ENCODE measurements around the gene TGM6.

TGM6 gene

DNA sequence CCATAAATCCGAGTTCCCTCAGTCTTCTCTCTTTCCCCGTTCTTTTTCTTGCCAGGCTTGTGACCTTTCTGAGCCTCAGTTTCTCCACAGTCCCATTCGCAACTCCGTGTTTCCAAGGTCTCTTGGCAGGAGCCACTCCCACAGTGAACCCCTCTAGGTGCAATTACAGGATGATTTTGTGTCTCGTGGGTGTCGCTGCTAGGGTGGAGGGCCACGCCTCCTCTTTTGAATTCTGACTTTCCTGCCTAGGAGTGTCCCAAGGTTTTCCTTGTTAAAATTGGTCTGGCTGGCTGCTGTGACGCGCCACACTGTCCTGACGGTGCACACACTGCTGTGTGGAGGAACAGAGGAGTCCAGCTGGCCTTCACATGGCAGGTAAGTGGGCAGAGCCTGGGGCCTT, at the start of gene TGM6:
TSS of gene TGM6 (plus strand) at position 301 of the 400 bp plus-strand sequence. CDS start at position 369, 68 bp downstream.
- no peak for DNase-seq (ENCODE audit: low read depth)

DNA sequence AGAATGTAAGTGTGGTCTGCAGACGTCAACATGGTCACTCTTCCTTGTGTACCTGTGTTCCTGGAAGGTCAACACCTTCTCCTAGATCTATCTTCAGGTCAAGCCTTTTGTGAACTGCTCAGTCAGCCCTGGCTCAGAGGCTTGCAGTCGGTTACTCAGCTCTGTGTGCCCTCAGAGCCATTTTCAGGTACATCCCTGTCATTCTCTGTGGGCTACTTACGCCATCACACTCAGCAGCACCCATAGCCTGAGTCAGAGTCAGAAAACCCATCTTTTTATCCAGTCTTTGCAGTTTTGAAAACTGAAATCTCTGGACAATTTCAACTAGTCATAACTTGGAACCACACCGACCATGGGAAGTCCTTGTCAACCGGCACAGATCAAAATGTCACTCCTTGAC, 49.6 kb upstream of the TGM6 start:
- no peak for DNase-seq (ENCODE audit: low read depth)

DNA sequence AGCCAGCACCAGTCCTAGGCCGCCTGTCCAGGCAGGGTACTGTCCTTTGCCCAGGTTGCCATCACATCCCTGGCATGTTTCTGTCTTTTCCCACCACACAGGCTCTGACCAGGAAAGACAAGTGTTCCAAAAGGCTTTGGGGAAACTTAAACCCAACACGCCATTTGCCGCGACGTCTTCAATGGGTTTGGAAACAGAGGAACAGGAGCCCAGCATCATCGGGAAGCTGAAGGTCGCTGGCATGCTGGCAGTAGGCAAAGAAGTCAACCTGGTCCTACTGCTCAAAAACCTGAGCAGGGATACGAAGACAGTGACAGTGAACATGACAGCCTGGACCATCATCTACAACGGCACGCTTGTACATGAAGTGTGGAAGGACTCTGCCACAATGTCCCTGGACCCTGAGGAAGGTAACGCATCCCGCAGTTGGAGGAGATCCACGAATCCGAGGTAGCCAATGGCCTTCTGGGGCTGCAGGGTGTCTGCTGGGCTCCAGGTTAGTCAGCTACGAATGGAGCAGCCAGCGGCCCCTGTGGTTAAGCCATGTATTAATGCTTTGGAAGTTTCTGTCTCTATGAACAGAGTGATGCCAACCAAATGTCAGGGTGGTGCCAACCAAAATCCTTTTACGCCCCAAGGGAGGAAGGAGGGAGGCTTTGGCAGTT, 48.7 kb upstream of the TGM6 start:
- DNase-seq (ENCODE audit: low read depth), result no peak

DNA sequence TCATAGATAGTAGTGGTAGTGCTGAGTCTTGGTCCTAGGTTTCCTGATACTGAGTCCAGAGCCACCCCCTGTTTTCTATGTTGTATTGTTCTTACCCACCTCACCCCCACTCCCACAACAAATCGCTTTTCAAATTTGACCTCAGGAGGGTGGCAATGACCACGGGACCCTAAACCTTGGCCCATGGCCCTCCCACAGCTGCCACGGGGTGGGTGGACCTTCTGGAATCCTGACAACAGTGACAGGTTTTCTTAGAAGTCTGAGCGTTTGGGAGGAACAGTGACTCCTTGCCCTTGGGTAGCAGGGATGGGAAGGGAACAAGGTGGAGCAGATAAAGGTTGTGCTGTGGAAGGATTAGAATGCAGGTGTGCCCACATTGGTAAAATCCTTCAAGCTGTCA, 48.0 kb upstream of the TGM6 start:
- no peak for DNase-seq (ENCODE audit: low read depth)

DNA sequence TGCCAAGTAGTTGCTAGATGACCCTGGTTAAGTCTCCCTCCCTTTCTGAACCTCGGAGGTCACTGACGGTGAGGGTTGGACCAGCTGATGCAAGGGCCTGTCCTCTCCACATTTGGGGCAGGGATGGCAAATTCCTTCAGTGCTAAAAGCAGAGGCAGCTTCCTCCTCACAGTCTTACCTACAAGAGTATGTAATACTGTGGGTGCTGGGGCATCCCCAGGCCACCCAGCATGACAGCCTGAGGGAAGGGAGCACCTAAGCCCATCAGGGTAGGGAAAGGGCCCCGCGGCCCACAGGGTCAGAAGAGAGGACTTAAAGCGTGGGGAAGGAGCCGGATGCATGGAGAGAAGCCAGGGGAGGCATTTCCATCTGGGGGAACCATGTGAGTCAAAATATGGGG, 46.9 kb upstream of the TGM6 start:
- no peak for DNase-seq (ENCODE audit: low read depth)

DNA sequence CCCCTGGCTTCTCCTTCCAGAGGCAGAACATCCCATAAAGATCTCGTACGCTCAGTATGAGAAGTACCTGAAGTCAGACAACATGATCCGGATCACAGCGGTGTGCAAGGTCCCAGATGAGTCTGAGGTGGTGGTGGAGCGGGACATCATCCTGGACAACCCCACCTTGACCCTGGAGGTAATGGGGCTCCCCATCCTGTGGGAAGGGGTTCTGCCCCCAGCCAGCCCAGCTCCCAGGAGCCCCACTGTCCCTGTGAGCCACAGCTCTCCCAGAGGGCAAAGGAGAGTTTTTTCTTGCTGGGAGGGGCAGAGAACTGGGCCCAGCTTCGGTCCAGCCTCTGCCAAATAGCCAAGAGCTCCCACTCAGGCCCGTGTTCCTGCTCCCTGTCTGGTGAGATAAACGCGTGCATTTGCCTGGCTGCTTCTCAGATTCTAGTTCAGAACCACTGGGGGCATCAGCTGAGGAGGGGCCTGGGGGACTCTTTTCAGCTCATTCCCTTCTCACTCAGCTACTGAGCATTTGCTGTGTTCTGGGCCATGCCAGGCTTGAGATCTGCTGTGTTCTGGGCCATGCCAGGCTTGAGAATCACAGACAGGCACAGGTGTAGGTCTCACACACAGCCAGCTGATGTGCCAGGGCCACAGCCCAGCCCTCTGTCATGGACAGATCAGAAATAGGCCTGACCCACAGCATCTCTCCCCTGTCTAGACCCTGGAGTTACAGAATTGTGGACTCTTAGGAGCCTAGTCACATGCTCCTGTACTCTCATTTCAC, 45.4 kb upstream of the TGM6 start:
- DNase-seq (ENCODE audit: low read depth), result no peak

DNA sequence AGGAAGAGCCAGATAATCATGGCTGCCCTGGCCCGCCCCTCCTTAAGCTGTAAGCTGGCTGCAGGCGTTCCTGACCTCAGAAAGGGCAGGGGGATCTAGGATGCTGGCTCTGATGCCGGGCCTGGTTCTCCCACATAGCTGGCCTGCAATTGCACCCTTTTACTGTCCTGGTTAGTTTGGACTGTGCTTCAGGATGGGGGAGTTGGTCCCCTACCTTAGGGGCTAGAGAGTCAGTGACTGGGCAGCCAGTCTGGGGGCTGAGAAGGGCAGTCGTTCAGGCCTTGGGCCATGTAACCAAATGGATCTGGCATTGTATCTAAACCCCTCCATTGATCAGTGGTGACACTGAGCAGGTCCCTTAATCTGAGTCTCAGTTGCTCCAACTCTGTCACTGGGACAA, 44.2 kb upstream of the TGM6 start:
- no peak for DNase-seq (ENCODE audit: low read depth)

DNA sequence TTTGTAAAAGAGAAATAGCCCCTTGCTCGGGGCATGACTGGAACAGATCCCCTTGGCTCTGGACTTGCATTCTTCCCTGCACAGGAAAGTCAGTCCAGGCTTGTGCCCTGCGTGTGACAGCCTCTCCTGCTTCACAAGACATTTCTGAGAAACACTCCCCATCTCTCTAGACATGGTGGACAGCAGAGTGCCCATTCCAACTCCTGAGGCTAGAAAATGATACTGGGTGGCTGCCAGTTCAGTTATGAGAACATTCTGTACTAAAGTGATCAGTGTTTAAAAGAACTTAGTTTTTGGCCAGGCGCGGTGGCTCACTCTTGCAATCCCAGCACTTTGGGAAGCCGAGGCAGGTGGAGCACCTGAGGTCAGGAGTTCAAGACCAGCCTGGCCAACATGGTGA, 43.6 kb upstream of the TGM6 start:
- DNase-seq (ENCODE audit: low read depth), result no peak

DNA sequence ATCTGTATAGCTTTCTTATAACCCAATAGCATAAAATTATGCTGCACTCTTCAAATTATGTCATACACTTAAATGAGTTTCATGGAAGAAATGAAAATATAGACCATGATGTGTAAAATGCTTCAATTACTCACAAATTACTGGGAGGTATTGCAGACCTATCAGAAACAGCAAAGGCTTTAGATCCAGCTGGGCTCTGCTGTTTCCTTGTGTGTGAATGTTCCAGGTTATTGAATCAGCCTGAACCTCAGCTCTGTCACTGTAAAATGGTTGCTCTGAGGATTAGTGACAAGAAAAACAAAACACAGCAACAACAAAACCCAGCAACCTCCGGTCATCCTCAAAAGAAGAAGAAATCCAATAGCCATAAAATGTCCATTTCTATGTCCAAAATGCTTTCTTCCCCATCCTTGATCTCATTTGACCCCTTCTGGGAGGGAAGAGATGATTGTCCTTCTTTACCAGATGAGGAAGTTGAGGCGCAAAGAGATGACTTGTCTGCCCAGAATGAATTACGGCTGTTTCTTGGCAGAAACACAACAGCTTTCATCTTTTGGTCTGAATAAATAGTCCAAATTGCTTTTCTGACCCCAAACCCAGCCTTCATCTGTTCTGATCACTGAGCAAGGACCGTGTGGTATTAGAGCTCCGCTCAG, 42.2 kb upstream of the TGM6 start:
- no peak for DNase-seq (ENCODE audit: low read depth)

DNA sequence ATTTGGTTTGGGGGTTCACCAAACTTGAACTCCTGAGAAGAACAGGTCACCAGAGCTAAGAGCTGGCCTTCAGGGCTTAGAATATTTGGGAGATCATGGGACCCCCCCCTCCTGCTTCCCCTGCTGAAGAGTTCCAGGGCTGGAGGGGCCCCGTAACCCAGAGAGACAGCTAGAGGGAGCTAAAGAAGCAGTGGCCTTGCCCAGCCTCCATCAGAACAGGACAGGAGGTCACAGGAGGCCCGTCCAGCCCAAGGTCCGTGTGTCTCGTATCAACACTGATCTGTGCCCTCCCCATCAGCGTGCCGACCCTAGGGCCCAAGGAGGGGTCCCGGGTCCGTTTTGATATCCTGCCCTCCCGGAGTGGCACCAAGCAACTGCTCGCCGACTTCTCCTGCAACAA, 40.6 kb upstream of the TGM6 start:
- no peak for DNase-seq (ENCODE audit: low read depth)

DNA sequence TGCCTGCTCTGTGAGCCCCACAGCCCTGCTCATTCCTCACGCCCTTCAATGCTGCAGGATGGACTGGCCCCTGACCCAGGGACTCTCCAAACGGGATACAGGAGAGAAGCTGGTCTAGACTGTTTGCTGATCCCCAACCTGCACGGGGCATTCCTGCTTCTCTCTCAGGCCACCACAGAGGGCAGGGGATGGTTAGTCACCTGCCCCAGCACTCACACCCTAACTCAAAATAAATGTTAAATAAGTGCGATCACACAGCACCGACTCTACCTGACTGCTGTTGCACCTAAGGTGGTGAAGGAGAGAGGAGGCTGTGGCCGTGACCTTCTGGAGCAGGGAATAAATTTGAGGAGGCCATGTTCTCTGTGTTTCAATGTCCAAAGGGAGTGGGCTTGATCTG, 39.9 kb upstream of the TGM6 start:
- DNase-seq (ENCODE audit: low read depth), result no peak

DNA sequence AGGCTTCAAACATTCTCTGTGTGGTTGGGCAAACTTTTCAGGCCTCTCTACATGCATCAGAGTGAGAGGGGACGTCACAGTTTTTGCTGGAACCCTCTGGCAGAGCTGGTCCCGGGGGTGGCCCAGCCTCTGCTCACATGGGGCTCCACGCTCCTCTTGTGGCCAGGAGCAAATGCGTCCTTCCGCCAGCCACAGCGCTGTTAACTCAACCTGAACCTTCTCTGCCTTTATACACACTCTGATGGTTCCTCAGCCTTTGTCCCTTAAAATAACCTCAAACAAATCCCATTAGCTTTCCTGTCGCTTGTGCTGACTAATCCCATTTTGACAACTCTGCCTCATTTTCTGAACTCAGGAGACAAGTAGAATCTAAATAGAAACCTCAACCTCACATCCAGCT, 39.4 kb upstream of the TGM6 start:
- DNase-seq (ENCODE audit: low read depth), result no peak

DNA sequence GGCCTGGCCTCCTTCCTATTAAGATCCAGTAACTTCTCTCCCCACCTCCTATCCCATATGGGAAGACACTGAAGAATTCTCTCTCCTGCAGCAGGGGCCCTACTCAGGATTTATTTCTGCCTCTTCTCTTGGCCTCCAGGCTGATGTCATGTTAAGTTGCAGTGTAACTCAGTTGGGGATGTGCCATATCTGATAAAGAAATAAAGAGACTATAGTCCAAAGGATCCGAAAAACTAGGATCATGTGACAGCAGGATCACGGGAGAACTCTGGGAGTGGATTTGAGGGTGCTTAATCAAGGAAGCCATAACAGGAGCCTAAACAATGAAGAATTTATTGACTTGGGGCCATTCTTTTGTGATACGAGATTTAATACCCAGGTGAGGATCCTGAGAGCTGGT, 38.5 kb upstream of the TGM6 start:
- DNase-seq (ENCODE audit: low read depth), result no peak

DNA sequence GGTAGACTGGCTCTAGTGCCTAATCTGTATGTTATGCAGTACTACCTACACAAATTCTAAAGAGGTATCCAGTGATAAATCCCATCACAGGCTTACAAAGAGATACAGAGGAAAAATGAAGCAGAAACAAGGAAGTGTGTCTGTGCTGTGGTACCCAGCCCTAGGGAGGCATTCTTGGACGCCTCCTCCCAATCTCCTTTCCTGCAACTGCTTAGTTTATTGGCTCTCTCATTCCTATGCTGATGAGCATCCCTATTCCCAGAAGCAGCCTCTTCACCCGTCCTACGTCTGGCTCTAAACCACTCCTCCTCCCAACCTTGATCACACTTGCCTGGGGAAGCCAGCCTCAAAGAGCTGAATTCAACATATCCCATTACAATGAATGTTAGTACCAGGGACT, 34.5 kb upstream of the TGM6 start:
- no peak for DNase-seq (ENCODE audit: low read depth)

DNA sequence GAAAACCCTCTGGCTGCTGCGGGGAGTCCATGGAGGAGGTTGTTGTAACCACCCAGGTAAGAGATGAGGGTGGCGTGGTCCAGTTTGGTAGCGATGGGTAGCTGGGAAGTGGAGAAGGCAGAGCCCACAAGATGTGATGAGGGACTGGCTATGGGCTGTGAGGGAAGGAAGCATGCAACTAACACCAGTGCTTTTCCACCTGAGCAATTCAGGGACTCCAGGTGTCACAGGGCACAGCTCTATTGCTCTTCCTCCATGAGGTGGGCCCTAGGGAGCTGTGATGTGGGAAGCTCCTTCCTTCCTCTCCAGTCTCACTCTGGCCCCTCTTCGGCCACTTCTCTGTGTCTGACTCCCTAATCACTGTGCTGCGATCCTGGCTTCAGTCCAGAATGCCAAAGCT, 32.4 kb upstream of the TGM6 start:
- DNase-seq (ENCODE audit: low read depth), result no peak

DNA sequence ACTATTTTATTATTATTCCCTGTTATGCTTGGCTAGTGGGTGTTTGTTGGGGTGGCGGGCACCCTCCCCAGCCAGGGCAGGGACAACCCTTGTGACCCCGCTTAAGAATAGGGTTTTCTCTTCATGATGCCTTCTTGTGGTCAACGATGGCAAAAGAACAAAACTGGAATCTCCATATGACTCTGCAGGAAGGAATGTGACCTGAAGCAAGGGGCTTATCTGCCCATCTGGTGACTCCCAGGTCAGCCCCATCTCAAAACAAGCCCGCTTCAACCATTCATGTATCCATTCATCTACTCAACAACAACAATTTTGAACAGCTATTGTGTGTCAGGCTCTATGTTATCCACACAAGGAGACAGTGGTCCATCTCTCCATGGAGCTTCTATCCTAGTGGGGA, 30.9 kb upstream of the TGM6 start:
- DNase-seq (ENCODE audit: low read depth), result peak; percentile 37

DNA sequence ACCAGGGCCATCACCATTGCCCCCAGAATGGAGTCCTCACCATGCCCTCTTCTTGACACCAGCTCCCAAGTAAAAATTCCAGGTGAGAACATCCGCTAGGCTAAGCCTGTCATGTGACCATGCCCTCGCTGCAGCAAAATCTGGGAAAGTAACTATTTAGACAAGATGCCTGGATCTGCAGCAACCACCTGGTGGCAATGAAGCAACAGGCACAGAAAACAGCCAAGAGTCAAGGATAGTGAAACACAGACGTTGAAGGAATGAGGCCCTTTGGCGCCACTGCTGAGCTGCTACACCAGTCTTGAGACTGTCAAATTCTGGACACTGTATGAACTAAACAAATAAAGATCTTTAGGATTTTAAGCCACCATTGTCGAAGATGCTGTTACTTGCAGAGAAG, 30.1 kb upstream of the TGM6 start:
- no peak for DNase-seq (ENCODE audit: low read depth)

DNA sequence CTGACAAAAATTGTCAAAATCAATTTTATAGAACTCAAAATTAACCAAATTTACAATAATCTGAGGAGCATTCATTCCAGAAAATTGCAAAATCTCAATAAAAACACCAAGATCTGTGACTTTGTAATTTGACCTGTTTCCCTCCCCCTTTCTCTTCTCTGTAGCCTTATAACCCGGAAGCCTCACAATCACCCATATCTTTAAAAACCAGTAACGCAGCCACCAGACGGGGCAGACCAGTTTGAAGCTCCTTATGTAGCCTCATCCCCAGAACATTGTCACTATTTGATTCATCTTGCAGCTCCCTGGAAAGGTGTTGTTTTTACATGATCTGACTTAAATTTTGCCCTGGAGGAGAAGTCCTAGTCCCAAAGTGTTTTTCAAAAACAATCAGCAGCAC, 27.5 kb upstream of the TGM6 start:
- no peak for DNase-seq (ENCODE audit: low read depth)

DNA sequence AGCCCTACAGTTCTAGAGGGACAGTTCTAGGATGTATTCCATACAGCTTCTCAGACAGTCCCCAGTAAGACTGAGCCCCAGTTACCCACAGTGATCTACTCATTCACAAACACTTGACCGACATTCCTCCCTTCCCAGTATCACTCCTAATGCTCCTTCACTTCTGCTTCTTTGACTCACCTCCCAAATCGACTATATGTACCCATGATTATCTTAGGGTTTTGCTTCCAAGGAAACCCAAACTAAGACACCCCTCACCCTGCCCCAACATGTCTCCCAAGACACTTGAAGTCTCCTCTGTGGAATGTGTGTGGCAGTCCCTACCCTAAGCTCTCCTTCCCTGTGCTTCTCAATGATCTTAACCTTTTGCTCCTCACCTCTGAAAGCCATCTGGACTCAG, 23.6 kb upstream of the TGM6 start:
- DNase-seq (ENCODE audit: low read depth), result no peak

DNA sequence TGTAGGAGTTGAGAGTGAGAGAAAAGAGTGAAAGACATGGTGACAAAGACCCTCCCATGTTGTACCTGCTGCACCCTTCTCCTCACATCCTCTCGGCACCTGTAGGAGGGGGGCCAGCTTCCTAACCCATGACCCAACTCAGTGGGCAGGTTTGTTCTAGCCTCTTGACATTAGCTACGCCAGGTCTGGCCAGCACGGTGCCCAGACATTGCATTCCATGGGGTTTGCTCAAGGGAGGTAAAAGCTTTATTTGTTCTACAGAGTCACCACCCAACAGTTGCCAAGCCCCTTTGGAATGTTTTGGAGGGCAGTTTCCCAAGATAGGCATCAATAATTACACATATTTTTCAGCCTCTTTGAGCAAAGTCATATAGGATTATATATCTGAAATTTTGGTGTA, 22.7 kb upstream of the TGM6 start:
- DNase-seq (ENCODE audit: low read depth), result no peak

DNA sequence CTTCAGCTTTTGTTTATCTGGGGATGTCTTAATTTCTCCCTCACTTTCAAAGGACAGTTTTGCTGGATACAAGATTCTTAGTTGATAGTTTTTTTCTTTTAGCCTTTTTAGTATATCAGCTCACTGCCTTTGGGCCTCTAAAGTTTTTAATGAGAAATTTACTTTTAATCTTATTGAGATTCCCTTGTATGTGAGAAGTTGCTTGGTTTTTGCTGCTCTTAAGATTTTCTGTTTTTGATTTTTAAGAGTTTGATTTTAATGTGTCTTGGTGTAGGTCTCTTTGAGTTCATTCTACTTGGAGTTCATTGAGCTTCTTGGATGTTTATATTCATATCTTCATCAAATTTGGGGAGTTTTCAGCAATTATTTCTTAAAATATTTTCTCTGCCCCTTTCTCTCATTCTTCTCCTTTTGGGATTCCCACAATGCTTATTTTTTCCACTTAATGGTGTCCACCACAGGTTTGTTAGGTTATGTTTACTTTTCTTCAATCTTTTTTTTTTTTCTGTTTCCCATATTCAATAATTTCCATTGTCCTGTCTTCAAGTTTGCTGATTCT, 19.6 kb upstream of the TGM6 start:
- no peak for DNase-seq (ENCODE audit: low read depth)

DNA sequence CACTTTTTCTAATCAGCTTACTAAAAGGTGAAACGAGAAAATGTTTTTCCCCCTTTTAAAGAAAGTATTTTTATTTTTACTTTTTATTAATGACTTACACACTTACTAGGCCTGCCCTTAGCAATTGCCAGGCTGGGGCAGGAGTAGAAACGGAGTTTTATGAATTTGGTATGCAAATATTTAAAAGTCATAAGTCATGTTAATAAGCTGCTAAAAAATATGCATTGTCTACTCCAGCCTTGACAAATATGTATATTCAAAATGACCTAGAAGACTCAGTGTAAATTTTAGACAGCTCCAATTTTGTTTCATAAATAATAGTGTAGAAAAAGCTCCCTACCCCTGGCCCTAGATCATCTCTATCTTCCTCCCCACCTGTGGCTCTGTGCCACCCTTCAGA, 17.5 kb upstream of the TGM6 start:
- no peak for DNase-seq (ENCODE audit: low read depth)

DNA sequence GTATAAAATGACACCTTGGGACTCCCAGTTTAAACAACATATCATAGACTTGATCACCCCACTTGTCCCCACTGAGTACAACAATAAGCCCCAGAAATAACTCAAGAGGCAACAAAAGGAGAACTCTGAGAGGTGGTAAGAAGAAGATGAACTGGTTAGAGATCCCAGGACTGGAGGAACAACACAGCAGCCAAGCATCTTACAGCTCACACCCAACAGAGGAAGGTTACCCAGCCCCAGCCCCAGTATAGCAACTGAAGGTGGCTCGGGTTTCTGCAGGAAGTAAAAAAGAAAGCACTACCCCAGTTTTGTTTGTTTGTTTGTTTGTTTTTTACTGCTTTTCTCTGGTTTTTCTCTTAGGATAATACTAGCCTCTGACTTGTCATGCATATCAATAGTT, 17.1 kb upstream of the TGM6 start:
- no peak for DNase-seq (ENCODE audit: low read depth)
